BLaER1 (cell line): ENCODE results near the gene BHLHA15.

Experiments
- H3K27ac ChIP-seq: shearing (Covaris generic); formaldehyde crosslinking; 2 replicates; pipeline ENCODE4 v1.8.1; 2022
- H3K27me3 ChIP-seq: shearing (Covaris generic); formaldehyde crosslinking; 2 replicates; pipeline ENCODE4 v1.8.1; 2022
- H3K36me3 ChIP-seq: shearing (Covaris generic); formaldehyde crosslinking; 2 replicates; pipeline ENCODE4 v1.8.1; 2022
- H3K4me1 ChIP-seq: shearing (Covaris generic); formaldehyde crosslinking; 2 replicates; pipeline ENCODE4 v1.8.1; 2022
- H3K4me2 ChIP-seq: shearing (Covaris generic); formaldehyde crosslinking; 2 replicates; pipeline ENCODE4 v1.8.1; 2022
- H3K4me3 ChIP-seq: shearing (Covaris generic); formaldehyde crosslinking; 2 replicates; pipeline ENCODE4 v1.8.1; 2022
- H3K9ac ChIP-seq: shearing (Covaris generic); formaldehyde crosslinking; 2 replicates; pipeline ENCODE4 v1.8.1; 2022
- H3K9me3 ChIP-seq: shearing (Covaris generic); formaldehyde crosslinking; 2 replicates; pipeline ENCODE4 v1.8.1; 2022
- H4K20me1 ChIP-seq: shearing (Covaris generic); formaldehyde crosslinking; 2 replicates; pipeline ENCODE4 v1.8.1; 2022
- Cebpa-rat ChIP-seq: shearing (Covaris generic); IDR thresholded peaks from 2 replicates; pipeline ENCODE4 v1.8.1; 2022

Gene BHLHA15

GRCh38 chr7:98223898-98224700, 12.9 kb downstream of the BHLHA15 start:
- H3K4me3 ChIP-seq: no peak overlapping the region
- H3K9me3 ChIP-seq: no peaks in the 10 kb centered on the region
- 0 out of 2 replicates have a peak overlapping the region, but pooled peaks have one; percentile 46 for H3K27ac ChIP-seq
- H3K27me3 ChIP-seq: no peaks in the 10 kb centered on the region
- H4K20me1 ChIP-seq: no peaks in the 10 kb centered on the region
- H3K36me3 ChIP-seq: peaks cover 25% of the 10 kb centered on the region
- TF ChIP-seq Cebpa-rat: no peak
- H3K4me2 ChIP-seq: peak overlapping the region; percentile 69
- H3K9ac ChIP-seq: no peak overlapping the region; the same call in 1 of the 2 replicates
- peaks cover 45% of the 10 kb centered on the region for H3K4me1 ChIP-seq

- TF ChIP-seq Cebpa-rat: no peak
These were observed 13.5 kb downstream of the BHLHA15 start for GRCh38 chr7:98224701-98225181.

DNA sequence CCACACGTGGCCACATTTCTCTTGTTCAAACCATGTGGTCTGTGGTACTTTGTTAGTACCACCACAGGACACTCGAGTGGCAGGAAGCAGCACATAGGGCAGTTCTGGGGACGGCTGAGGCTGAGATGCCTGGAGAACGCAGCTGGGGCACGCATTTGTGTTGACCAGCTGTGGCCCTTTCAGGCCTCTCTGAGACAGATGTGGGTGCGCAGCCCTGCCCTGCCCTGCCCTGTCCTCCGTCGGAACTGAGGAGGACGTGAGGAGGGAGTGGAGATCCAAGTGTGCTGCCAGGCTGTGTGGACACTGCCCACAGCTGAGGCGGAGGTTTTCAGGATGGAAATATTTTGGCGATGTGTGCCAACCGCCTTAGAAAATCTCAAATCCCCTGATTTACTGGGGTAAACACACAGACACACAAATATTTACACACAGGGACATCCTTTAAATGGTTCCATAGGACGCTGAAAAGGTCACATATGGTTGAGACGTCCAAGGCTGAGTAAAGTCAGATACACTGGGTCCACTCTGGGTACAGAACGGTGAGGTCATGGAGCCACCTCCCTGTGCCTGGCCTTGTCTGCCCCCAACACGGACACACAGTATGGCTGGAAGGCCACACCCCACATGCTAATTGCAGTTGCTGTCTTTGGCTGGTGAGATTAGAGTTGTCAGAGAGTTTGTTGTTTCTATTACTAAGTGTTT, 14.8 kb downstream of the BHLHA15 start:
- Histone ChIP-seq H3K36me3 (peaks cover 32% of the 10 kb centered on the region), H3K9ac (no peak overlapping the region), H3K4me3 (no peak overlapping the region), H3K4me1 (peaks cover 50% of the 10 kb centered on the region), H3K9me3 (no peaks in the 10 kb centered on the region), H3K4me2 (no peak overlapping the region), H3K27me3 (no peaks in the 10 kb centered on the region), H4K20me1 (no peaks in the 10 kb centered on the region), H3K27ac (no peak overlapping the region)
- no peak for TF ChIP-seq Cebpa-rat

More at GRCh38 chr7:98224701-98225181, 13.5 kb downstream of the BHLHA15 start:
- no peaks in the 10 kb centered on the region for H3K9me3 ChIP-seq
- peaks cover 25% of the 10 kb centered on the region for H3K36me3 ChIP-seq
- H3K4me3 ChIP-seq: no peak overlapping the region
- H3K4me1 ChIP-seq: peaks cover 45% of the 10 kb centered on the region
- H3K27ac ChIP-seq: 0 out of 2 replicates have a peak overlapping the region, but pooled peaks have one; percentile 4
- H3K9ac ChIP-seq: no peak overlapping the region
- H3K27me3 ChIP-seq: no peaks in the 10 kb centered on the region
- 0 out of 2 replicates have a peak overlapping the region, but pooled peaks have one; percentile 69 for H3K4me2 ChIP-seq
- no peaks in the 10 kb centered on the region for H4K20me1 ChIP-seq

GRCh38 chr7:98227939-98228338, 16.7 kb downstream of the BHLHA15 start:
- Histone ChIP-seq H3K9me3 (no peaks in the 10 kb centered on the region), H3K27ac (no peak overlapping the region), H3K4me2 (peak overlapping the region; percentile 70), H3K4me3 (no peak overlapping the region), H4K20me1 (no peaks in the 10 kb centered on the region), H3K27me3 (no peaks in the 10 kb centered on the region), H3K9ac (no peak overlapping the region), H3K4me1 (peaks cover 60% of the 10 kb centered on the region), H3K36me3 (peaks cover 21% of the 10 kb centered on the region; the same call in 1 of the 2 replicates)
- no peak; the same call in 1 of the 2 replicates for TF ChIP-seq Cebpa-rat

DNA sequence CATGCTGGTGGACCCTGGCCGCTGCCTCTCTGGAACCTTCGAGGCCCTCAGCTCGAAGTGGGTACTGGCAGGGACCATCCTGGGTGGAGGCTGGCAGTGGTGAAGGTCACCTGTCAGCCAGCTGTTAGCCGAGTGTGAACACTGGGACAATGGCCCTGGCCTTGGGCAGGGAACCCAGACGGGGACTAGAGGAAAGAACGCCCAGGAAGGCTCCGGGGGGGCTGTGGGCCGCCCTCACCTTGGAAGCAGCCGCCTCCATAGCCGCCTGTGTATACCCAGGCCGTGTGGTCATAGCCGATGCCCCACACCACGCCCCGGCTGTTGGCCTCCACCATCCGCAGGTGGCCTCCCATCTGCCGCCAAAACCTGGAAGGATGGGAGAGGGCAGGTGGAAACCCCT, 17.6 kb downstream of the BHLHA15 start:
- H3K27me3 ChIP-seq: no peaks in the 10 kb centered on the region

GRCh38 chr7:98229441-98229840, 18.2 kb downstream of the BHLHA15 start:
- H3K9ac ChIP-seq: no peak overlapping the region
- H3K4me1 ChIP-seq: peaks cover 53% of the 10 kb centered on the region
- H3K4me2 ChIP-seq: peak overlapping the region; percentile 70
- no peak overlapping the region for H3K27ac ChIP-seq
- H4K20me1 ChIP-seq: no peaks in the 10 kb centered on the region
- no peak for TF ChIP-seq Cebpa-rat
- no peak overlapping the region for H3K4me3 ChIP-seq
- no peaks in the 10 kb centered on the region for H3K9me3 ChIP-seq
- H3K36me3 ChIP-seq: peaks cover 27% of the 10 kb centered on the region; the same call in 1 of the 2 replicates
- no peaks in the 10 kb centered on the region for H3K27me3 ChIP-seq

More for the DNA sequence above, 17.6 kb downstream of the BHLHA15 start:
- no peaks in the 10 kb centered on the region for H4K20me1 ChIP-seq
- H3K36me3 ChIP-seq: peaks cover 26% of the 10 kb centered on the region; the same call in 1 of the 2 replicates
- H3K4me1 ChIP-seq: peaks cover 60% of the 10 kb centered on the region
- H3K27ac ChIP-seq: 0 out of 2 replicates have a peak overlapping the region, but pooled peaks have one; percentile 40
- TF ChIP-seq Cebpa-rat: no peak
- no peak overlapping the region for H3K9ac ChIP-seq
- no peaks in the 10 kb centered on the region for H3K9me3 ChIP-seq
- H3K4me2 ChIP-seq: peak overlapping the region; percentile 70
- no peak overlapping the region for H3K4me3 ChIP-seq

DNA sequence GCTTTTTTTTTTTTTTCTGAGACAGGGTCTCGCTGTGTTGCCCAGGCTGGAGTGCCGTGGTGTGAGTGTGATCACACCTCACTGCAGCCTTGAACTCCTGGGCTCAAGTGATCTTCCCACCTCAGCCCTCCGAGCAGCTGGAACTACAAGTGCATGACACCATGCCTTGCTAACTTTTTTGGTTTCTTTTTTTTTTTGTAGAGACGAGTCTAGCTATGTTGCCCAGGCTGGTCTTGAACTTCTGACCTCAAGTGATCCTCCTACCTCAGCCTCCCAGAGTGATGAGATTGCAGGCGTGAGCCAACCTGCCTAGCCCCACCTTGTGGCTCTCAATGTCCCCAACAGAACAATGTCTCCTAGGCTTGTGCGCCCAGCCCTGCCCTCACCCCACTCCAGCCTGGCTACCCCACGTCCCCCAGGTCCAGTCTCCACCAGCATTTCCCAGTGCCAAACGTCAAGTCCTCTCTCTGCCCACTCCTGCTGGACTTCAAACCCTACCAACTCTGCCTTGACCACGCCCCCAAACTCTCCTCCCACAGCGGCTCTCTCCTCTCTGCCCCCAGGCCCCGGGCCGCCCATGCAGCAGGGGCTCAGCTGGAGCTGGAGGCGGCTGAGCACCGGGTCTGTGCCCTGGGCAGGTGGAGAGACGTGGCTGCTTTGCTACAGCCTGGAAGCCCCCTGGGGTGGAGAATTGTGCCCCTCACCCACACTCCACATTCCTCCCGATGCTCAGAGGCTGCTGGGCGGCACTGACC, 18.9 kb downstream of the BHLHA15 start:
- H3K4me3 ChIP-seq: no peak overlapping the region
- no peaks in the 10 kb centered on the region for H4K20me1 ChIP-seq
- no peak overlapping the region for H3K9ac ChIP-seq
- H3K36me3 ChIP-seq: peaks cover 27% of the 10 kb centered on the region; the same call in 1 of the 2 replicates
- H3K27ac ChIP-seq: no peak overlapping the region
- no peaks in the 10 kb centered on the region for H3K9me3 ChIP-seq
- peaks cover 50% of the 10 kb centered on the region for H3K4me1 ChIP-seq
- peak overlapping the region; percentile 70 for H3K4me2 ChIP-seq
- no peaks in the 10 kb centered on the region for H3K27me3 ChIP-seq
- TF ChIP-seq Cebpa-rat: no peak

DNA sequence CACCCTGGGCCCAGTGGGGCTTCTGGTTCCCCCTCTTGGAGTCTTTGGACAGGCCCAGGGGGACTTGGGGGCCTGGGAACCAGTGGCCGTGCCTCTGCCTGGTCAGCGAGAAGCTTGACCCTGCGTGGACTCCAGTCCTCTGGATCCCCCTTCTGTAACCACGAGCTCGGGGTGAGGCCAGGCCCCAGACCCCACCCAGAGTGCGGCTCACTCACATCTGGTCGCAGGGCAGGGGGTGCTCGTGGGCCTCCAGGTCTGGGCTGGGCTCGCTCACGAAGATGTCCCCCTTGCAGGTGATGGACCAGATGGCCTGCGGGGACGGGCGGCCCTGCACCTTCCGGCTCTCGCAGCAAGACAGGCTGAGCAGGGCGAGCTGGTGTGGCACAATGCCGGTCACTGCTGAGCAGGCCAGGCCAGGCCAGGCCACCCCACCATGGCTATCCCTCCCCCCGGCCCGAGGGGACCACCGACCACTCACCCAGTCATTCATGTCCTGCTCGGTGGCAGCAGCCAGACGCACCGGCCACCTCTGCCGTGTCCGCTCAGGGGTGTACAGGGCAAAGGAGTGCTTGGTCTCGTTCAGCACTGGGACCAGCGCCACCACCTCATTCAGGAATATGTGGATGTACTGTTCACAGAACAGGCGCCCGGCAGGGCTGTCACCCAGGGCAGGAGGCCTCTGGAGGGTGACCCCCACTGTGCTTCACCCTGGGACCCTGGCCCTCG, 19.7 kb downstream of the BHLHA15 start:
- H3K36me3 ChIP-seq: peaks cover 23% of the 10 kb centered on the region; the same call in 1 of the 2 replicates
- H3K4me3 ChIP-seq: no peak overlapping the region
- no peak overlapping the region for H3K27ac ChIP-seq
- no peaks in the 10 kb centered on the region for H3K27me3 ChIP-seq
- H4K20me1 ChIP-seq: no peaks in the 10 kb centered on the region
- H3K4me2 ChIP-seq: no peak overlapping the region
- H3K9me3 ChIP-seq: no peaks in the 10 kb centered on the region
- no peak overlapping the region for H3K9ac ChIP-seq
- H3K4me1 ChIP-seq: peaks cover 50% of the 10 kb centered on the region
- TF ChIP-seq Cebpa-rat: no peak
